ENCODE results near the gene PRKAB1. TPM values are rescaled to one million over a fixed set of nuclear protein-coding genes. Genes with fewer than 3 reads are reported as not detected.

Gene PRKAB1
- total RNA-seq, 1 donor from 2014 or later, result 30.5 TPM

GRCh38 chr12:119666226-119666795 lies 1.6 kb upstream of the PRKAB1 start:
- H3K27ac Mint-ChIP-seq, result no peak overlapping the region
- no peak for TF ChIP-seq CTCF (IDR thresholded peaks at IDR 0.05; ENCODE audit: unreplicated experiment)
- H3K27me3 Mint-ChIP-seq (ENCODE audit: low read depth), result peaks cover 31% of the 10 kb centered on the region
- peaks cover 3% of the 10 kb centered on the region for H3K36me3 Mint-ChIP-seq
- no peak overlapping the region for H3K4me3 Mint-ChIP-seq
- H3K4me1 Mint-ChIP-seq, result peaks cover 25% of the 10 kb centered on the region
- no peak for DNase-seq (ENCODE audit: low spot score in 2 of 2, unreplicated experiment in 2 of 2)
- no peaks in the 10 kb centered on the region for H3K9me3 Mint-ChIP-seq

- TF ChIP-seq CTCF (IDR thresholded peaks at IDR 0.05; ENCODE audit: unreplicated experiment), result no peak
- Mint-ChIP-seq H3K9me3 (no peaks in the 10 kb centered on the region), H3K27ac (peak overlapping the region; percentile 93), H3K27me3 (ENCODE audit: low read depth) (peaks cover 25% of the 10 kb centered on the region), H3K4me1 (peaks cover 25% of the 10 kb centered on the region), H3K4me3 (peak overlapping the region; percentile 89), H3K36me3 (peaks cover 7% of the 10 kb centered on the region)
- DNase-seq (ENCODE audit: low spot score in 2 of 2, unreplicated experiment in 2 of 2), result no peak
Observed at GRCh38 chr12:119666900-119667576, 895 bp upstream of the PRKAB1 start.

GRCh38 chr12:119668324-119668841 lies 450 bp downstream of the PRKAB1 start:
- Mint-ChIP-seq H3K27ac (peak overlapping the region; percentile 93), H3K27me3 (ENCODE audit: low read depth) (peaks cover 15% of the 10 kb centered on the region), H3K9me3 (no peaks in the 10 kb centered on the region), H3K4me3 (peak overlapping the region; percentile 89), H3K4me1 (peaks cover 25% of the 10 kb centered on the region), H3K36me3 (peaks cover 11% of the 10 kb centered on the region)
- no peak for TF ChIP-seq CTCF (IDR thresholded peaks at IDR 0.05; ENCODE audit: unreplicated experiment)
- no peak for DNase-seq (ENCODE audit: low spot score in 2 of 2, unreplicated experiment in 2 of 2)

- H3K4me1 Mint-ChIP-seq, result peaks cover 25% of the 10 kb centered on the region
- H3K4me3 Mint-ChIP-seq, result peak overlapping the region; percentile 57
- TF ChIP-seq CTCF (IDR thresholded peaks at IDR 0.05; ENCODE audit: unreplicated experiment), result no peak
- H3K9me3 Mint-ChIP-seq, result no peaks in the 10 kb centered on the region
- H3K27me3 Mint-ChIP-seq (ENCODE audit: low read depth), result peaks cover 5% of the 10 kb centered on the region
- no peak for DNase-seq (ENCODE audit: low spot score in 2 of 2, unreplicated experiment in 2 of 2)
- H3K36me3 Mint-ChIP-seq, result peaks cover 17% of the 10 kb centered on the region
- peak overlapping the region; percentile 47 for H3K27ac Mint-ChIP-seq
Observed at GRCh38 chr12:119669744-119670472, 2.0 kb downstream of the PRKAB1 start.

GRCh38 chr12:119671070-119671469 lies 3.1 kb downstream of the PRKAB1 start:
- H3K9me3 Mint-ChIP-seq, result no peaks in the 10 kb centered on the region
- no peak for TF ChIP-seq CTCF (IDR thresholded peaks at IDR 0.05; ENCODE audit: unreplicated experiment)
- H3K36me3 Mint-ChIP-seq, result peaks cover 20% of the 10 kb centered on the region
- DNase-seq (ENCODE audit: low spot score in 2 of 2, unreplicated experiment in 2 of 2), result no peak
- H3K4me1 Mint-ChIP-seq, result peaks cover 25% of the 10 kb centered on the region
- no peak overlapping the region for H3K27ac Mint-ChIP-seq
- H3K4me3 Mint-ChIP-seq, result no peak overlapping the region
- peaks cover 1% of the 10 kb centered on the region for H3K27me3 Mint-ChIP-seq (ENCODE audit: low read depth)
